HG03139 (cell line): Measurements from ENCODE around the gene XPR1.

Experiments used
- ATAC-seq: cut with Tn5 transposase; IDR thresholded peaks from one replicate; pipeline ENCODE4 v1.9.1; 2021; ENCODE audit not compliant: unreplicated experiment

The XPR1 gene

GRCh38 chr1:180615493-180616290 is 16.1 kb upstream of the XPR1 start:
- ATAC-seq: no peak

GRCh38 chr1:180616439-180616838 is 15.4 kb upstream of the XPR1 start:
- no peak for ATAC-seq

GRCh38 chr1:180617774-180618395 is 13.9 kb upstream of the XPR1 start:
- no peak for ATAC-seq

GRCh38 chr1:180620581-180620980 is 11.2 kb upstream of the XPR1 start:
- no peak for ATAC-seq

GRCh38 chr1:180622658-180623508 is 8.9 kb upstream of the XPR1 start:
- ATAC-seq: no peak

GRCh38 chr1:180623579-180624347 is 8.1 kb upstream of the XPR1 start:
- no peak for ATAC-seq

- ATAC-seq: no peak
Measured at GRCh38 chr1:180626711-180627110, 5.1 kb upstream of the XPR1 start.

- ATAC-seq: no peak
Measured at GRCh38 chr1:180627411-180627810, 4.4 kb upstream of the XPR1 start.

GRCh38 chr1:180628646-180629045 is 3.2 kb upstream of the XPR1 start:
- no peak for ATAC-seq

GRCh38 chr1:180630408-180631193 is 1.2 kb upstream of the XPR1 start:
- ATAC-seq: no peak

- ATAC-seq: no peak
Measured at GRCh38 chr1:180631194-180631765, 542 bp upstream of the XPR1 start.

- ATAC-seq: peak; percentile 29
Measured at GRCh38 chr1:180632326-180633056, 669 bp downstream of the XPR1 start.

GRCh38 chr1:180633057-180634056 is 1.5 kb downstream of the XPR1 start:
- ATAC-seq: no peak

- no peak for ATAC-seq
Measured at GRCh38 chr1:180636138-180636537, 4.3 kb downstream of the XPR1 start.

- no peak for ATAC-seq
Measured at GRCh38 chr1:180639871-180640270, 8.0 kb downstream of the XPR1 start.

GRCh38 chr1:180640531-180640949 is 8.7 kb downstream of the XPR1 start:
- ATAC-seq: no peak

GRCh38 chr1:180641662-180642061 is 9.8 kb downstream of the XPR1 start:
- ATAC-seq: no peak

GRCh38 chr1:180642781-180643180 is 11.0 kb downstream of the XPR1 start:
- ATAC-seq: no peak
